WTC11 (cell line): ENCODE measurements around the gene RGMA. TPM values are rescaled to one million over a fixed set of nuclear protein-coding genes. Genes with fewer than 3 reads are reported as not detected.

Experiments
- ATAC-seq: fragments of 200-7000 bp; cut with Tn5 transposase; 2 replicates; pipeline ENCODE4 v1.10.0; 2021; ENCODE audit warnings: mild to moderate bottlenecking, moderate library complexity
- Bru-seq: library from RNA; stranded (reverse); fragments of 400-500 nt; gene quantifications from one replicate; lab custom pipeline; 2021; lab: Mats Ljungman, UMichigan
- CTCF ChIA-PET: fragments of 300-600 bp; sonication (Branson Sonifier 250); formaldehyde crosslinking; loops from one replicate; lab custom pipeline; 2021; ENCODE audit warnings: antibody characterized with exemption; lab: Charles Lee
- POLR2A ChIA-PET: fragments of 350-600 bp; sonication (Branson Sonifier 250); formaldehyde crosslinking; loops from one replicate; lab custom pipeline; 2021; ENCODE audit warnings: antibody characterized with exemption; lab: Charles Lee
- DNase-seq: peaks from one replicate; pipeline ENCODE4 v3.0.0; 2021; ENCODE audit warnings: low spot score
- H3K27ac Mint-ChIP-seq: 2 replicates; pipeline ENCODE4 v1.8.0; 2021; ENCODE audit warnings: mixed read lengths
- H3K27me3 Mint-ChIP-seq: 2 replicates; pipeline ENCODE4 v1.8.0; 2021; ENCODE audit warnings: low read depth, mild to moderate bottlenecking, moderate library complexity, mixed read lengths
- H3K36me3 Mint-ChIP-seq: 2 replicates; pipeline ENCODE4 v1.8.0; 2021; ENCODE audit warnings: mixed read lengths
- H3K4me1 Mint-ChIP-seq: 2 replicates; pipeline ENCODE4 v1.8.0; 2022; ENCODE audit warnings: mixed read lengths
- H3K4me3 Mint-ChIP-seq: 2 replicates; pipeline ENCODE4 v1.8.0; 2021; ENCODE audit warnings: mild to moderate bottlenecking, moderate library complexity, mixed read lengths
- H3K9me3 Mint-ChIP-seq: 2 replicates; pipeline ENCODE4 v1.8.0; 2021; ENCODE audit warnings: mixed read lengths
- ESRRA ChIP-seq: sonication (generic); formaldehyde crosslinking; IDR thresholded peaks from 2 replicates; pipeline ENCODE4 v1.8.1; 2022; ENCODE audit warnings: mild to moderate bottlenecking, missing genetic modification reagents, borderline replicate concordance
- GABPB1 ChIP-seq: sonication (generic); formaldehyde crosslinking; IDR thresholded peaks from 2 replicates; pipeline ENCODE4 v1.8.1; 2023; ENCODE audit warnings: mild to moderate bottlenecking, missing genetic modification reagents
- JUN ChIP-seq: sonication (generic); formaldehyde crosslinking; IDR thresholded peaks from 2 replicates; pipeline ENCODE4 v1.8.0; 2023; ENCODE audit warnings: mild to moderate bottlenecking, missing genetic modification reagents
- RORB ChIP-seq: fragments of 250-450 bp; sonication (Bioruptor Pico); IDR thresholded peaks from 2 replicates; pipeline ENCODE4 v1.9.0; 2021; ENCODE audit warnings: mild to moderate bottlenecking
- SMAD3 ChIP-seq: sonication (generic); formaldehyde crosslinking; IDR thresholded peaks from 2 replicates; pipeline ENCODE4 v1.8.0; 2022; ENCODE audit warnings: missing genetic modification reagents, mild to moderate bottlenecking, borderline replicate concordance
- SP1 ChIP-seq: sonication (generic); formaldehyde crosslinking; conservative IDR thresholded peaks from 2 replicates; pipeline ENCODE4 v1.8.1; 2022; ENCODE audit warnings: missing genetic modification reagents
- TCF7 ChIP-seq: sonication (generic); formaldehyde crosslinking; IDR thresholded peaks from 2 replicates; pipeline ENCODE4 v1.8.0; 2022; ENCODE audit warnings: mild to moderate bottlenecking, low read depth, missing genetic modification reagents, moderate library complexity
- ZBTB21 ChIP-seq: sonication (generic); formaldehyde crosslinking; IDR thresholded peaks from 2 replicates; pipeline ENCODE4 v1.8.1; 2023; ENCODE audit warnings: mild to moderate bottlenecking, missing genetic modification reagents, borderline replicate concordance
- ZNF219 ChIP-seq: sonication (generic); formaldehyde crosslinking; IDR thresholded peaks from 2 replicates; pipeline ENCODE4 v1.8.0; 2023; ENCODE audit warnings: missing genetic modification reagents, mild to moderate bottlenecking, borderline replicate concordance
- ZNF263 ChIP-seq: sonication (generic); formaldehyde crosslinking; IDR thresholded peaks from 2 replicates; pipeline ENCODE4 v1.8.1; 2022; ENCODE audit warnings: low read depth, mild to moderate bottlenecking, moderate library complexity, missing genetic modification reagents
- ZNF423 ChIP-seq: fragments of 250-450 bp; sonication (Bioruptor Pico); IDR thresholded peaks from 2 replicates; pipeline ENCODE4 v2.1.2; 2022; ENCODE audit warnings: mild to moderate bottlenecking, moderate library complexity
- long read RNA-seq, 3 experiments: library from RNA in 1 of 3; library from capped mRNA in 1 of 3; library from polyadenylated mRNA in 1 of 3; unstranded in 2 of 3; stranded (forward) in 1 of 3; transcript quantifications; one replicate each; pipeline ENCODE4 v2.0.0, GENCODE V29; 2021
- total RNA-seq: library from RNA; stranded (reverse); gene quantifications from 3 replicates; pipeline ENCODE4 v1.2.3, GENCODE V29; 2021
- TF ChIP-seq, protein P1 (sequence below): sonication (generic); formaldehyde crosslinking; conservative IDR thresholded peaks from 2 replicates; pipeline ENCODE4 v1.8.1; 2022; ENCODE audit warnings: mild to moderate bottlenecking, missing genetic modification reagents
- TF ChIP-seq, protein P2 (sequence below): sonication (generic); formaldehyde crosslinking; IDR thresholded peaks from 2 replicates; pipeline ENCODE4 v1.8.1; 2023; ENCODE audit warnings: mild to moderate bottlenecking, missing genetic modification reagents, moderate library complexity
- TF ChIP-seq, protein P3 (sequence below): sonication (generic); formaldehyde crosslinking; IDR thresholded peaks from 2 replicates; pipeline ENCODE4 v1.8.0; 2022; ENCODE audit warnings: mild to moderate bottlenecking, missing genetic modification reagents
- TF ChIP-seq, protein P4 (sequence below): sonication (generic); formaldehyde crosslinking; IDR thresholded peaks from 2 replicates; pipeline ENCODE4 v1.8.0; 2022; ENCODE audit warnings: mild to moderate bottlenecking, missing genetic modification reagents
- TF ChIP-seq, protein P5 (sequence below): fragments of 250-450 bp; sonication (Bioruptor Pico); conservative IDR thresholded peaks from 2 replicates; pipeline ENCODE4 v1.9.0; 2021; ENCODE audit warnings: mild to moderate bottlenecking
- TF ChIP-seq, protein P6 (sequence below): sonication (generic); formaldehyde crosslinking; IDR thresholded peaks from 2 replicates; pipeline ENCODE4 v1.8.0; 2023; ENCODE audit warnings: mild to moderate bottlenecking, missing genetic modification reagents
- TF ChIP-seq, protein P7 (sequence below): sonication (generic); formaldehyde crosslinking; IDR thresholded peaks from 2 replicates; pipeline ENCODE4 v1.8.0; 2023; ENCODE audit warnings: missing genetic modification reagents
- TF ChIP-seq, protein P8 (sequence below): fragments of 250-450 bp; sonication (Bioruptor Pico); IDR thresholded peaks from 2 replicates; pipeline ENCODE4 v1.9.0; 2021; ENCODE audit warnings: moderate library complexity, mild to moderate bottlenecking, inconsistent platforms, borderline replicate concordance

Gene RGMA, protein sequence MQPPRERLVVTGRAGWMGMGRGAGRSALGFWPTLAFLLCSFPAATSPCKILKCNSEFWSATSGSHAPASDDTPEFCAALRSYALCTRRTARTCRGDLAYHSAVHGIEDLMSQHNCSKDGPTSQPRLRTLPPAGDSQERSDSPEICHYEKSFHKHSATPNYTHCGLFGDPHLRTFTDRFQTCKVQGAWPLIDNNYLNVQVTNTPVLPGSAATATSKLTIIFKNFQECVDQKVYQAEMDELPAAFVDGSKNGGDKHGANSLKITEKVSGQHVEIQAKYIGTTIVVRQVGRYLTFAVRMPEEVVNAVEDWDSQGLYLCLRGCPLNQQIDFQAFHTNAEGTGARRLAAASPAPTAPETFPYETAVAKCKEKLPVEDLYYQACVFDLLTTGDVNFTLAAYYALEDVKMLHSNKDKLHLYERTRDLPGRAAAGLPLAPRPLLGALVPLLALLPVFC
- total RNA-seq (36.9 to 47.2 TPM (median 37.7 TPM) in 3 replicates), Bru-seq, nascent RNA (percentile 84 among the genes with signal in this experiment)
- long read RNA-seq, experiment 1, full-length matches to known transcripts = 84 of 97 reads
- long read RNA-seq, experiment 1, partial matches to known transcripts = 7 of 97 reads
- long read RNA-seq, experiment 1, other reads (novel, unspliced or antisense) = 6 of 97 reads
- long read RNA-seq, experiment 2, full-length matches to known transcripts = 28 of 55 reads
- long read RNA-seq, experiment 2, partial matches to known transcripts = 2 of 55 reads
- long read RNA-seq, experiment 2, other reads (novel, unspliced or antisense) = 25 of 55 reads
- long read RNA-seq, experiment 3 = 0 reads

DNA sequence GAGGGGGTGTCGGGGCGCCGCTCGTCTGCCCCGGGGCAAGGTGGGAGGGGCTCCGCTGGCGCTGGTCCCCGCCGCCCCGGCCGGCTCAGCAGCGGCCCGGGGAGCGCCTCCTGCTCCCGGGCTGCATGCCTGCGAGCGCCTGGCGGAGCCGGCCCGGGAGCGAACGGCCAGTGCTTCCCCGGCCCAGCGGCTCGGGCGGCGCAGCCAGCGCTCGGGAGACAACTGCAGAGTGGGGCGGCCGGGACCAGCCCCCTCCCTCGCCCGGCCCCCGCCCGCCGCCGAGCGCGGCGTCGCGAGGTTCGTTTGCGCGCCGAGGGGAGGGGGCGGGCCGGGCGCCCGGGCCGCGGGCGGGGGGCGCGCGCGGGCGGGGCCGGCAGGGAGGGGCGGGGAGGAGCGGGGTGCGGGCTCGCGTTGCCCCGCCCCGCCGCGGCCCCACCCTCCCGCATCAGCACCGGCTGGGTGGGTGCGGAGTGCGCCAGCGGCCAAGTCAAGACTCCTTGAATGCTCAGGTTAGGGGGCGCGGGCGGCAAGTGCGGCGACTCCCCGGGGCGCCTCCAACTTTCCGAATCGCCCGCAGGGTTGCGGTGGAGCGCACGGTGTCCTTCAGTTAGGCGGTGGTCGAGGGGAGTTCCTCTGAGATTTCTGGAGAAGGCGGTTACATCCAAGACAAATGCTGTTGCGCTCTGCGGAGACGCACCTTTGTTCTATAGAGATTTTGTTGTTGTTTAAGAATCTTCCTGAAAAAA lies at the start of gene RGMA:
TSS of gene RGMA (minus strand) at position 231 of the 746 bp plus-strand sequence. CDS start 279 bp downstream, outside the sequence.
- H3K4me1 Mint-ChIP-seq = peaks cover 35% of the 10 kb centered on the region
- ChIA-PET POLR2A (interaction anchor here (0.6 to 1.5 kb wide), 4 partner anchors 16 to 366 kb away, joined by 4 to 5 read pairs (median 4); no protein-coding TSS in a partner anchor), CTCF (interaction anchor here (0.7 to 2.0 kb wide), 31 partner anchors 12 to 1031 kb away, joined by 3 to 53 read pairs (median 7); no protein-coding TSS in a partner anchor)
- peak; percentile 61 for DNase-seq
- no peak within 1 kb of the TSS for H3K27ac Mint-ChIP-seq
- TF ChIP-seq SP1 (0 out of 2 replicates have a peak, but pooled peaks have one; percentile 9), ZNF423 (CRISPR knock-in tag) (peak; percentile 43; the same call in 1 of the 2 replicates)
- TF ChIP-seq, protein P1, sequence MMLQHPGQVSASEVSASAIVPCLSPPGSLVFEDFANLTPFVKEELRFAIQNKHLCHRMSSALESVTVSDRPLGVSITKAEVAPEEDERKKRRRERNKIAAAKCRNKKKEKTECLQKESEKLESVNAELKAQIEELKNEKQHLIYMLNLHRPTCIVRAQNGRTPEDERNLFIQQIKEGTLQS (CRISPR knock-in tag) = no peak
- TF ChIP-seq, protein P2, sequence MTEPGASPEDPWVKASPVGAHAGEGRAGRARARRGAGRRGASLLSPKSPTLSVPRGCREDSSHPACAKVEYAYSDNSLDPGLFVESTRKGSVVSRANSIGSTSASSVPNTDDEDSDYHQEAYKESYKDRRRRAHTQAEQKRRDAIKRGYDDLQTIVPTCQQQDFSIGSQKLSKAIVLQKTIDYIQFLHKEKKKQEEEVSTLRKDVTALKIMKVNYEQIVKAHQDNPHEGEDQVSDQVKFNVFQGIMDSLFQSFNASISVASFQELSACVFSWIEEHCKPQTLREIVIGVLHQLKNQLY (CRISPR knock-in tag) = no peak
- TF ChIP-seq, protein P3, sequence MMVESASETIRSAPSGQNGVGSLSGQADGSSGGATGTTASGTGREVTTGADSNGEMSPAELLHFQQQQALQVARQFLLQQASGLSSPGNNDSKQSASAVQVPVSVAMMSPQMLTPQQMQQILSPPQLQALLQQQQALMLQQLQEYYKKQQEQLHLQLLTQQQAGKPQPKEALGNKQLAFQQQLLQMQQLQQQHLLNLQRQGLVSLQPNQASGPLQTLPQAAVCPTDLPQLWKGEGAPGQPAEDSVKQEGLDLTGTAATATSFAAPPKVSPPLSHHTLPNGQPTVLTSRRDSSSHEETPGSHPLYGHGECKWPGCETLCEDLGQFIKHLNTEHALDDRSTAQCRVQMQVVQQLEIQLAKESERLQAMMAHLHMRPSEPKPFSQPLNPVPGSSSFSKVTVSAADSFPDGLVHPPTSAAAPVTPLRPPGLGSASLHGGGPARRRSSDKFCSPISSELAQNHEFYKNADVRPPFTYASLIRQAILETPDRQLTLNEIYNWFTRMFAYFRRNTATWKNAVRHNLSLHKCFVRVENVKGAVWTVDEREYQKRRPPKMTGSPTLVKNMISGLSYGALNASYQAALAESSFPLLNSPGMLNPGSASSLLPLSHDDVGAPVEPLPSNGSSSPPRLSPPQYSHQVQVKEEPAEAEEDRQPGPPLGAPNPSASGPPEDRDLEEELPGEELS (CRISPR knock-in tag) = no peak
- H3K36me3 Mint-ChIP-seq = 0 out of 2 replicates have a peak, but pooled peaks cover 5% of the 10 kb centered on the region
- H3K4me3 Mint-ChIP-seq = peak within 1 kb of the TSS; percentile 88
- ATAC-seq = peak; percentile 56
- no peaks in the 10 kb centered on the region for H3K9me3 Mint-ChIP-seq
- peaks cover 17% of the 10 kb centered on the region for H3K27me3 Mint-ChIP-seq

DNA sequence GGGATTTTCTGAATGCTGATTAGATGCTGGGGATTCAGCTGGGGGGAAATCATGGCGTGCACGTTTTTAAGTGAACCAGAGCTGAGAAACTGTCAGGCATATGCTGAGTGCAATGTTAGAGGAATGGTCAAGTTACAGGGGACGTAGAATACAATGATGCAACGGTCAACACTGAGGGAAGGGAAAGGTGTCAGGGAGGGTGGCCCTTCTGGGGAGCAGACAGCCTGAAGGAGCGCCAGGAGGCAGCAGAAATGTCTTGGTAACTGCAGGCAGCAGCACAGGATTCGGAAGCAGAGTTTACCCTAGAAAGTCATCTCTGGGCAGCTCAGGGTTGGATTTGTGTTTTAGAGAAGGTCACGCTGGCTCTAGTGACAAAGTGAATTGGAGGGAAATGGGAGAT lies 47.6 kb upstream of the RGMA start:
- Mint-ChIP-seq H3K4me3 (no peak overlapping the region), H3K27ac (no peak overlapping the region), H3K4me1 (peaks cover 18% of the 10 kb centered on the region), H3K36me3 (no peaks in the 10 kb centered on the region), H3K27me3 (peaks cover 75% of the 10 kb centered on the region), H3K9me3 (no peaks in the 10 kb centered on the region)
- CTCF ChIA-PET = interaction anchor here (1.4 kb wide), 1 partner anchor 85 kb away, joined by 3 read pairs; no protein-coding TSS in a partner anchor
- POLR2A ChIA-PET = interaction anchor here (0.7 kb wide), 1 partner anchor 154 kb away, joined by 5 read pairs; no protein-coding TSS in a partner anchor
- DNase-seq = no peak
- ATAC-seq = no peak; the same call in none of the 2 replicates
- TF ChIP-seq ZNF263 (CRISPR knock-in tag) = no peak
- TF ChIP-seq ZNF219 (CRISPR knock-in tag) = no peak
- TF ChIP-seq, protein P4, sequence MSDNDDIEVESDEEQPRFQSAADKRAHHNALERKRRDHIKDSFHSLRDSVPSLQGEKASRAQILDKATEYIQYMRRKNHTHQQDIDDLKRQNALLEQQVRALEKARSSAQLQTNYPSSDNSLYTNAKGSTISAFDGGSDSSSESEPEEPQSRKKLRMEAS = no peak
- TF ChIP-seq, protein P5, sequence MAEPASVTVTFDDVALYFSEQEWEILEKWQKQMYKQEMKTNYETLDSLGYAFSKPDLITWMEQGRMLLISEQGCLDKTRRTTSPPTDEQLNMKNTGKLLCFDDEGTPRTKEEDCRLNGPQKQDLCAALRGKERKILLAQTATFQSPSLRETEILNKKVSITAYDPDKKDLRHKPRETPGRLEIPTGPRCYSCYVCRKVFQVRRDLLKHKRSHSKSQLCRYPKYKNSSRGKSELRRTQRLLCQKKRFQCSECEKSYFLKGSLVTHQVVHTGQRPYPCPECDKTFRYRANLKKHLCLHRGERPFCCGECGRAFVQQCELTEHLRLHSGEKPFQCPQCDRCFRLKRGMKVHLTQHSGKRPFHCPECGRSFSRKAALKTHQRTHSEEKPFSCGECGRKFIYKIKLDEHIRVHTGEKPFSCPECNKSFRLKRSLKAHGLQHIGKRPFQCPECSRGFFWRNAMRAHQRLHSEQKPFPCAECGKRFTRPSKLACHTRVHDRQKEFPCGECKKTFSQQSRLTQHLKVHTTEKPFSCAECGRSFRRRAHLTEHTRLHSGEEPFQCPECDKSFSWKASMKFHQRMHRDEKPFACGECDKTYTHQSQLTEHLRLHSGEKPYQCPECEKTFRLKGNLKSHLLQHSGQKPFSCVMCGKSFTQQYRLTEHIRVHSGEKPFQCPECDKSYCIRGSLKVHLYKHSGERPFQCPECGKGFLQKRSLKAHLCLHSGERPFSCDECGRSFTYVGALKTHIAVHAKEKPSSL = no peak
- no peak for TF ChIP-seq GABPB1 (CRISPR knock-in tag)
- no peak for TF ChIP-seq RORB
- no peak for TF ChIP-seq ESRRA
- no peak for TF ChIP-seq JUN (CRISPR knock-in tag)
- TF ChIP-seq, protein P6, sequence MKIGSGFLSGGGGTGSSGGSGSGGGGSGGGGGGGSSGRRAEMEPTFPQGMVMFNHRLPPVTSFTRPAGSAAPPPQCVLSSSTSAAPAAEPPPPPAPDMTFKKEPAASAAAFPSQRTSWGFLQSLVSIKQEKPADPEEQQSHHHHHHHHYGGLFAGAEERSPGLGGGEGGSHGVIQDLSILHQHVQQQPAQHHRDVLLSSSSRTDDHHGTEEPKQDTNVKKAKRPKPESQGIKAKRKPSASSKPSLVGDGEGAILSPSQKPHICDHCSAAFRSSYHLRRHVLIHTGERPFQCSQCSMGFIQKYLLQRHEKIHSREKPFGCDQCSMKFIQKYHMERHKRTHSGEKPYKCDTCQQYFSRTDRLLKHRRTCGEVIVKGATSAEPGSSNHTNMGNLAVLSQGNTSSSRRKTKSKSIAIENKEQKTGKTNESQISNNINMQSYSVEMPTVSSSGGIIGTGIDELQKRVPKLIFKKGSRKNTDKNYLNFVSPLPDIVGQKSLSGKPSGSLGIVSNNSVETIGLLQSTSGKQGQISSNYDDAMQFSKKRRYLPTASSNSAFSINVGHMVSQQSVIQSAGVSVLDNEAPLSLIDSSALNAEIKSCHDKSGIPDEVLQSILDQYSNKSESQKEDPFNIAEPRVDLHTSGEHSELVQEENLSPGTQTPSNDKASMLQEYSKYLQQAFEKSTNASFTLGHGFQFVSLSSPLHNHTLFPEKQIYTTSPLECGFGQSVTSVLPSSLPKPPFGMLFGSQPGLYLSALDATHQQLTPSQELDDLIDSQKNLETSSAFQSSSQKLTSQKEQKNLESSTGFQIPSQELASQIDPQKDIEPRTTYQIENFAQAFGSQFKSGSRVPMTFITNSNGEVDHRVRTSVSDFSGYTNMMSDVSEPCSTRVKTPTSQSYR = no peak
- TF ChIP-seq, protein P7, sequence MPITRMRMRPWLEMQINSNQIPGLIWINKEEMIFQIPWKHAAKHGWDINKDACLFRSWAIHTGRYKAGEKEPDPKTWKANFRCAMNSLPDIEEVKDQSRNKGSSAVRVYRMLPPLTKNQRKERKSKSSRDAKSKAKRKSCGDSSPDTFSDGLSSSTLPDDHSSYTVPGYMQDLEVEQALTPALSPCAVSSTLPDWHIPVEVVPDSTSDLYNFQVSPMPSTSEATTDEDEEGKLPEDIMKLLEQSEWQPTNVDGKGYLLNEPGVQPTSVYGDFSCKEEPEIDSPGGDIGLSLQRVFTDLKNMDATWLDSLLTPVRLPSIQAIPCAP (CRISPR knock-in tag) = no peak
- TF ChIP-seq SMAD3 (CRISPR knock-in tag) = no peak
- TF ChIP-seq ZBTB21 (CRISPR knock-in tag) = no peak
- TF ChIP-seq, protein P8, sequence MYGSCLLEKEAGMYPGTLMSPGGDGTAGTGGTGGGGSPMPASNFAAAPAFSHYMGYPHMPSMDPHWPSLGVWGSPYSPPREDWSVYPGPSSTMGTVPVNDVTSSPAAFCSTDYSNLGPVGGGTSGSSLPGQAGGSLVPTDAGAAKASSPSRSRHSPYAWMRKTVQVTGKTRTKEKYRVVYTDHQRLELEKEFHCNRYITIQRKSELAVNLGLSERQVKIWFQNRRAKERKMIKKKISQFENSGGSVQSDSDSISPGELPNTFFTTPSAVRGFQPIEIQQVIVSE (CRISPR knock-in tag) = no peak
- no peak for TF ChIP-seq TCF7
